ENCODE results near the gene SSPN.
A peak's percentile ranks its signal among the peaks of the same experiment; 100 is the strongest.

SSPN gene

GRCh38 chr12:26283046-26283445 lies 87.7 kb downstream of the SSPN start:
- H3K36me3 ChIP-seq (ENCODE audit: insufficient read depth, low read length) = no peaks in the 10 kb centered on the region
- no peaks in the 10 kb centered on the region for H3K79me2 ChIP-seq (ENCODE audit: control insufficient read depth, insufficient read depth, low read length, unreplicated experiment)
- no peak overlapping the region for H2AFZ ChIP-seq (ENCODE audit: low read length, unreplicated experiment)
- H3K4me3 ChIP-seq (ENCODE audit: low read depth, low read length) = no peak overlapping the region
- H3K27me3 ChIP-seq (ENCODE audit: insufficient read depth, low read length) = no peaks in the 10 kb centered on the region
- no peak overlapping the region for H3K27ac ChIP-seq (ENCODE audit: low read depth, low read length)
- peaks cover 4% of the 10 kb centered on the region for H3K4me1 ChIP-seq (ENCODE audit: control insufficient read depth, insufficient read depth, low read length, unreplicated experiment)

DNA sequence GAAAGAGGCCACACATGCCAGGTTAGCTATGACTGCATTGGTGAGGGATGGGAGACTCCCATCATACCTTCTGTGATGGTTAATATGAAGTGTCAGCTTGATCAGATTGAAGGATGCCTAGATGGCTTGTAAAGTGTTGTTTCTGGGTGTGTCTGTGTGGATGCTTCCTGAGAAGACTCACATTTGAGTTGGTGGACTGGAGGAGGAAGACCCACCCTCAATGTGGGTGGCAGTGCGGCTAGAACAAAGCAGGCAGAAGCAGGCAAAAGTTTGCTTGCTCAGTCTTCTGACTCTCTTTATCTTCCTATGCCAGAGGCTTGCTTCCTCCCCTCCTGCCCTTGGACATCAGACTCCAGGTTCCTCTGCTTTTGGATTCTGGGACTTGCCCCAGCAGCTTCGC lies 88.2 kb downstream of the SSPN start:
- no peaks in the 10 kb centered on the region for H3K27me3 ChIP-seq (ENCODE audit: insufficient read depth, low read length)
- no peak overlapping the region for H2AFZ ChIP-seq (ENCODE audit: low read length, unreplicated experiment)
- H3K4me3 ChIP-seq (ENCODE audit: low read depth, low read length) = no peak overlapping the region
- no peaks in the 10 kb centered on the region for H3K36me3 ChIP-seq (ENCODE audit: insufficient read depth, low read length)
- H3K4me1 ChIP-seq (ENCODE audit: control insufficient read depth, insufficient read depth, low read length, unreplicated experiment) = no peaks in the 10 kb centered on the region
- no peaks in the 10 kb centered on the region for H3K79me2 ChIP-seq (ENCODE audit: control insufficient read depth, insufficient read depth, low read length, unreplicated experiment)
- no peak overlapping the region for H3K27ac ChIP-seq (ENCODE audit: low read depth, low read length)

DNA sequence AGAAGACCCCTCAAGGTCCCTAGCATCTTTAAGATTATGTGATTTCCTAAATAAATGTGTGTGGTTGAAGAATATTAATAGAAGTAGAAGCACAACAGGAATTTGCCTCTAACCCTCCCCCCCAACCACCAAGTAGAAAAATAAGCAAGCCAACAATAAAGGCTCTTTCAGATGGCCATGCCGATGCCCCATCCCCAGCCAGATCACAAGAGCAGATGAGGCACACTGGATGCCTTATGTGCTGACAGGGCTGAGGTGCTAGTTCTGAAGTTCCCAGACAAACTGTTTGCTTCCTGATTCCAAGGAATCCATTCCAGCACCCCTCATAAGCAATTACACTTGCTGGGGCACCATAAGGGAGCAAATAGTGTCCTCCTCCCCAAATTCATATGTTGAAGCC lies 90.0 kb downstream of the SSPN start:
- Histone ChIP-seq H3K36me3 (ENCODE audit: insufficient read depth, low read length) (no peaks in the 10 kb centered on the region), H3K4me3 (ENCODE audit: low read depth, low read length) (no peak overlapping the region), H3K4me1 (ENCODE audit: control insufficient read depth, insufficient read depth, low read length, unreplicated experiment) (no peaks in the 10 kb centered on the region), H3K79me2 (ENCODE audit: control insufficient read depth, insufficient read depth, low read length, unreplicated experiment) (no peaks in the 10 kb centered on the region), H3K27ac (ENCODE audit: low read depth, low read length) (no peak overlapping the region), H3K27me3 (ENCODE audit: insufficient read depth, low read length) (no peaks in the 10 kb centered on the region), H2AFZ (ENCODE audit: low read length, unreplicated experiment) (no peak overlapping the region)

DNA sequence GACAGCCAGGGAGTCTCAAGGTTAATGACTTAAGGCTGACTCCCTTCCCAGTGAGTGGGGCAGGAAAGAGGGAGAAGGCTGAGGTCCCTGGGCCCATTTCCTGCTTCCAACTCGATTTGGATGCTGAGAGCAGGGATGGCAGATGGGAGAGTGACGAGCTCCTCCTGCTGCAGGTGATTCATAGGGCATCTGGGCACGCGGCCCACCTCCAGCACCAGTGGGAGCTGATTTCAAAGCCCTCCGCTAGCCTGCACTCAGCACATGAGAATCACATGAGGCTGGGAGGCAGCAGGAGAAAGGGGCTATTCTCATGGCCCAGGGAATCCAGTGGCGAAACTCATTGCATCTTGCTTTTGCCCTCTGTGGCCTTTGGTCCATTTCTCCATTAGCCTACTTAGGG lies 90.8 kb downstream of the SSPN start:
- Histone ChIP-seq H3K27me3 (ENCODE audit: insufficient read depth, low read length) (no peaks in the 10 kb centered on the region), H3K36me3 (ENCODE audit: insufficient read depth, low read length) (no peaks in the 10 kb centered on the region), H3K27ac (ENCODE audit: low read depth, low read length) (no peak overlapping the region), H2AFZ (ENCODE audit: low read length, unreplicated experiment) (no peak overlapping the region), H3K79me2 (ENCODE audit: control insufficient read depth, insufficient read depth, low read length, unreplicated experiment) (no peaks in the 10 kb centered on the region), H3K4me3 (ENCODE audit: low read depth, low read length) (no peak overlapping the region), H3K4me1 (ENCODE audit: control insufficient read depth, insufficient read depth, low read length, unreplicated experiment) (no peaks in the 10 kb centered on the region)

- Histone ChIP-seq H3K79me2 (ENCODE audit: control insufficient read depth, insufficient read depth, low read length, unreplicated experiment) (no peaks in the 10 kb centered on the region), H3K36me3 (ENCODE audit: insufficient read depth, low read length) (no peaks in the 10 kb centered on the region), H3K4me3 (ENCODE audit: low read depth, low read length) (no peak overlapping the region), H3K27ac (ENCODE audit: low read depth, low read length) (no peak overlapping the region), H3K4me1 (ENCODE audit: control insufficient read depth, insufficient read depth, low read length, unreplicated experiment) (no peaks in the 10 kb centered on the region), H3K27me3 (ENCODE audit: insufficient read depth, low read length) (no peaks in the 10 kb centered on the region), H2AFZ (ENCODE audit: low read length, unreplicated experiment) (no peak overlapping the region)
These were observed 92.5 kb downstream of the SSPN start for GRCh38 chr12:26287671-26288381.

GRCh38 chr12:26290565-26290964 lies 95.2 kb downstream of the SSPN start:
- H3K79me2 ChIP-seq (ENCODE audit: control insufficient read depth, insufficient read depth, low read length, unreplicated experiment) = no peaks in the 10 kb centered on the region
- H3K27me3 ChIP-seq (ENCODE audit: insufficient read depth, low read length) = no peaks in the 10 kb centered on the region
- no peaks in the 10 kb centered on the region for H3K36me3 ChIP-seq (ENCODE audit: insufficient read depth, low read length)
- H3K27ac ChIP-seq (ENCODE audit: low read depth, low read length) = no peak overlapping the region
- no peak overlapping the region for H2AFZ ChIP-seq (ENCODE audit: low read length, unreplicated experiment)
- H3K4me3 ChIP-seq (ENCODE audit: low read depth, low read length) = no peak overlapping the region
- H3K4me1 ChIP-seq (ENCODE audit: control insufficient read depth, insufficient read depth, low read length, unreplicated experiment) = no peaks in the 10 kb centered on the region

GRCh38 chr12:26292596-26292995 lies 97.2 kb downstream of the SSPN start:
- Histone ChIP-seq H3K36me3 (ENCODE audit: insufficient read depth, low read length) (no peaks in the 10 kb centered on the region), H3K4me1 (ENCODE audit: control insufficient read depth, insufficient read depth, low read length, unreplicated experiment) (peaks cover 6% of the 10 kb centered on the region), H2AFZ (ENCODE audit: low read length, unreplicated experiment) (no peak overlapping the region), H3K79me2 (ENCODE audit: control insufficient read depth, insufficient read depth, low read length, unreplicated experiment) (no peaks in the 10 kb centered on the region), H3K27ac (ENCODE audit: low read depth, low read length) (no peak overlapping the region), H3K4me3 (ENCODE audit: low read depth, low read length) (no peak overlapping the region), H3K27me3 (ENCODE audit: insufficient read depth, low read length) (no peaks in the 10 kb centered on the region)

DNA sequence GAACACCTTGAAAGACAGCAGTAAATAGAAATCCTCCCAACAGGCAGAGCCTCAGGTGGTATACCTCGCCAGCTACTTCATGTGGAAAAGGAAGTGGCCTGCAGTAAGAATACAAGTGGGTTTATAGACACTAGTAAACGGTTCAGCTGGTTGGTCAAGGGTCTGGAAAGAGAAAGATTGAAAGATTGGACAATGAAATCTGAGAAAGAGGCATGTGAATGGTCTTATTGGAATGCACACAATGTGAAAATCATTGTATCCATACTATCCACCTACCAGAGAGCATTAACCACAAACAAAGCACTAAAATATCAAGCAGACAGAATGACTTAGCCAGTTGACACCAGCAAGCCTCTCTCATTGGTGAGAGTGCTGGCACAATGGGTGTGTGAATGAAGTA lies 98.2 kb downstream of the SSPN start:
- Histone ChIP-seq H3K36me3 (ENCODE audit: insufficient read depth, low read length) (no peaks in the 10 kb centered on the region), H3K79me2 (ENCODE audit: control insufficient read depth, insufficient read depth, low read length, unreplicated experiment) (no peaks in the 10 kb centered on the region), H2AFZ (ENCODE audit: low read length, unreplicated experiment) (no peak overlapping the region), H3K4me3 (ENCODE audit: low read depth, low read length) (no peak overlapping the region), H3K4me1 (ENCODE audit: control insufficient read depth, insufficient read depth, low read length, unreplicated experiment) (peaks cover 16% of the 10 kb centered on the region), H3K27me3 (ENCODE audit: insufficient read depth, low read length) (no peaks in the 10 kb centered on the region), H3K27ac (ENCODE audit: low read depth, low read length) (no peak overlapping the region)

- Histone ChIP-seq H3K79me2 (ENCODE audit: control insufficient read depth, insufficient read depth, low read length, unreplicated experiment) (no peaks in the 10 kb centered on the region), H3K4me1 (ENCODE audit: control insufficient read depth, insufficient read depth, low read length, unreplicated experiment) (peaks cover 24% of the 10 kb centered on the region), H2AFZ (ENCODE audit: low read length, unreplicated experiment) (no peak overlapping the region), H3K4me3 (ENCODE audit: low read depth, low read length) (no peak overlapping the region), H3K27ac (ENCODE audit: low read depth, low read length) (no peak overlapping the region), H3K27me3 (ENCODE audit: insufficient read depth, low read length) (no peaks in the 10 kb centered on the region), H3K36me3 (ENCODE audit: insufficient read depth, low read length) (no peaks in the 10 kb centered on the region)
These were observed 99.6 kb downstream of the SSPN start for GRCh38 chr12:26295001-26295400.

DNA sequence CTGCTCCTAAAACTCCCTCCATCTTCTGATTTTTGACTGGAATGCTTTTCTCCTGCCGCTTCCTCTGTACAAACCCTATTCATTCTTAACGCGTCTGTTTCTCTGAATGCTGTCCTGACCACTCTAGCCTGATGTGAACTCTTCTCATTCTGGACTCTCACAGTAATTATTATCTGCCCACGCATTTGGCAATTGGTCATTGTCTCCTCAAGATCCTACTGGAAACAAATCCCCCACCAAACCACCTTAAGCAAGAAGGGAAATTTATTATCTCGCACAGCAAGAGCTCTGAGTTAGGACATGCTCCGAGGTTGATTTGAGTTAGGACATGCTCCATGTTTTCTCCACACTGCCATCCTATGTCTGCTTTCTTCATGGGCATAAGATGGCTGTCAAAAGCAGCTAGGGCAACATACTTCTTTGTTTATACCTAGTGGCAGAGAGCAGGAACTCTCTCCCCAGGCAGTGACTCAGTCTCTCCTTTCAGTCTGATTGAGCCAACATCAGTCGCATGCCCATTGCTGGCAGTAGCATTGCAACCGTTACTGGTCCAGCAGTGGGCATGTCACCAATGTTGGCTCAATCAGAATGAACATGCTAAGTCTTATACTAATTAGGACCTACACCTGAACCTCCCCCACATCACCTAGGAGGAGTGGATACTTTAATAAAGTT lies 102.2 kb downstream of the SSPN start:
- Histone ChIP-seq H3K36me3 (ENCODE audit: insufficient read depth, low read length) (no peaks in the 10 kb centered on the region), H2AFZ (ENCODE audit: low read length, unreplicated experiment) (peak overlapping the region; percentile 50), H3K27ac (ENCODE audit: low read depth, low read length) (no peak overlapping the region), H3K27me3 (ENCODE audit: insufficient read depth, low read length) (no peaks in the 10 kb centered on the region), H3K79me2 (ENCODE audit: control insufficient read depth, insufficient read depth, low read length, unreplicated experiment) (no peaks in the 10 kb centered on the region), H3K4me3 (ENCODE audit: low read depth, low read length) (no peak overlapping the region), H3K4me1 (ENCODE audit: control insufficient read depth, insufficient read depth, low read length, unreplicated experiment) (peaks cover 24% of the 10 kb centered on the region)

Measured in ACC112 (cell line).